ENCODE results near the gene NRF1.
"Not testable (repeated sequence)": the region's sequence is repeated elsewhere in the genome, so short reads cannot be mapped to it uniquely, and the experiment has no call there.

The NRF1 gene

GRCh38 chr7:129652914-129653313, 41.4 kb downstream of the NRF1 start:
- peaks cover 8% of the 10 kb centered on the region for H3K36me3 ChIP-seq (ENCODE audit: insufficient read depth, low read length)
- H3K27ac ChIP-seq (ENCODE audit: low read depth, low read length), result no peak overlapping the region
- H3K9me3 ChIP-seq (ENCODE audit: low read length), result no peaks in the 10 kb centered on the region
- H3K27me3 ChIP-seq (ENCODE audit: control insufficient read depth in 1 of 2, insufficient read depth in 2 of 2, low read length in 2 of 2), result no peaks in the 10 kb centered on the region
- no peak overlapping the region for H3K9ac ChIP-seq (ENCODE audit: low read length)
- H3K4me3 ChIP-seq (ENCODE audit: low read depth in 1 of 2, low read length in 2 of 2), result no peak overlapping the region
- H3K4me1 ChIP-seq (ENCODE audit: insufficient read depth, low read length), result no peaks in the 10 kb centered on the region

- Histone ChIP-seq H3K9me3 (ENCODE audit: low read length) (no peaks in the 10 kb centered on the region), H3K4me3 (ENCODE audit: low read depth in 1 of 2, low read length in 2 of 2) (no peak overlapping the region), H3K27ac (ENCODE audit: low read depth, low read length) (no peak overlapping the region), H3K27me3 (ENCODE audit: control insufficient read depth in 1 of 2, insufficient read depth in 2 of 2, low read length in 2 of 2) (no peaks in the 10 kb centered on the region), H3K36me3 (ENCODE audit: insufficient read depth, low read length) (peaks cover 14% of the 10 kb centered on the region), H3K9ac (ENCODE audit: low read length) (no peak overlapping the region), H3K4me1 (ENCODE audit: insufficient read depth, low read length) (no peaks in the 10 kb centered on the region)
Measured at GRCh38 chr7:129655811-129656210, 44.3 kb downstream of the NRF1 start.

GRCh38 chr7:129657363-129657762, 45.8 kb downstream of the NRF1 start:
- H3K27ac ChIP-seq (ENCODE audit: low read depth, low read length), result no peak overlapping the region
- H3K9me3 ChIP-seq (ENCODE audit: low read length), result no peaks in the 10 kb centered on the region
- no peak overlapping the region for H3K4me3 ChIP-seq (ENCODE audit: low read depth in 1 of 2, low read length in 2 of 2)
- no peak overlapping the region for H3K9ac ChIP-seq (ENCODE audit: low read length)
- peaks cover 14% of the 10 kb centered on the region for H3K36me3 ChIP-seq (ENCODE audit: insufficient read depth, low read length)
- no peaks in the 10 kb centered on the region for H3K4me1 ChIP-seq (ENCODE audit: insufficient read depth, low read length)
- no peaks in the 10 kb centered on the region for H3K27me3 ChIP-seq (ENCODE audit: control insufficient read depth in 1 of 2, insufficient read depth in 2 of 2, low read length in 2 of 2)

GRCh38 chr7:129659907-129660306, 48.4 kb downstream of the NRF1 start:
- H3K36me3 ChIP-seq (ENCODE audit: insufficient read depth, low read length), result peaks cover 14% of the 10 kb centered on the region
- H3K27ac ChIP-seq (ENCODE audit: low read depth, low read length); H3K4me3 ChIP-seq (ENCODE audit: low read depth in 1 of 2, low read length in 2 of 2); H3K9me3 ChIP-seq (ENCODE audit: low read length); H3K9ac ChIP-seq (ENCODE audit: low read length); H3K4me1 ChIP-seq (ENCODE audit: insufficient read depth, low read length); H3K27me3 ChIP-seq (ENCODE audit: control insufficient read depth in 1 of 2, insufficient read depth in 2 of 2, low read length in 2 of 2): not testable (repeated sequence)

- Histone ChIP-seq H3K36me3 (ENCODE audit: insufficient read depth, low read length) (peaks cover 14% of the 10 kb centered on the region), H3K9me3 (ENCODE audit: low read length) (no peaks in the 10 kb centered on the region), H3K4me1 (ENCODE audit: insufficient read depth, low read length) (no peaks in the 10 kb centered on the region), H3K9ac (ENCODE audit: low read length) (no peak overlapping the region), H3K27me3 (ENCODE audit: control insufficient read depth in 1 of 2, insufficient read depth in 2 of 2, low read length in 2 of 2) (no peaks in the 10 kb centered on the region), H3K4me3 (ENCODE audit: low read depth in 1 of 2, low read length in 2 of 2) (no peak overlapping the region), H3K27ac (ENCODE audit: low read depth, low read length) (no peak overlapping the region)
Measured at GRCh38 chr7:129661645-129662182, 50.2 kb downstream of the NRF1 start.

- H3K27ac ChIP-seq (ENCODE audit: low read depth, low read length); H3K27me3 ChIP-seq (ENCODE audit: control insufficient read depth in 1 of 2, insufficient read depth in 2 of 2, low read length in 2 of 2); H3K4me3 ChIP-seq (ENCODE audit: low read depth in 1 of 2, low read length in 2 of 2); H3K9me3 ChIP-seq (ENCODE audit: low read length); H3K36me3 ChIP-seq (ENCODE audit: insufficient read depth, low read length); H3K9ac ChIP-seq (ENCODE audit: low read length); H3K4me1 ChIP-seq (ENCODE audit: insufficient read depth, low read length): not testable (repeated sequence)
Measured at GRCh38 chr7:129663240-129663639, 51.7 kb downstream of the NRF1 start.

GRCh38 chr7:129664029-129665012, 52.8 kb downstream of the NRF1 start:
- Histone ChIP-seq H3K4me3 (ENCODE audit: low read depth in 1 of 2, low read length in 2 of 2) (no peak overlapping the region), H3K4me1 (ENCODE audit: insufficient read depth, low read length) (no peaks in the 10 kb centered on the region), H3K36me3 (ENCODE audit: insufficient read depth, low read length) (peaks cover 6% of the 10 kb centered on the region), H3K9me3 (ENCODE audit: low read length) (no peaks in the 10 kb centered on the region), H3K27me3 (ENCODE audit: control insufficient read depth in 1 of 2, insufficient read depth in 2 of 2, low read length in 2 of 2) (no peaks in the 10 kb centered on the region), H3K9ac (ENCODE audit: low read length) (no peak overlapping the region), H3K27ac (ENCODE audit: low read depth, low read length) (no peak overlapping the region)

GRCh38 chr7:129665013-129665401, 53.5 kb downstream of the NRF1 start:
- H3K4me3 ChIP-seq (ENCODE audit: low read depth in 1 of 2, low read length in 2 of 2), result no peak overlapping the region
- H3K4me1 ChIP-seq (ENCODE audit: insufficient read depth, low read length), result no peaks in the 10 kb centered on the region
- H3K27ac ChIP-seq (ENCODE audit: low read depth, low read length), result no peak overlapping the region
- no peaks in the 10 kb centered on the region for H3K9me3 ChIP-seq (ENCODE audit: low read length)
- no peaks in the 10 kb centered on the region for H3K36me3 ChIP-seq (ENCODE audit: insufficient read depth, low read length)
- no peak overlapping the region for H3K9ac ChIP-seq (ENCODE audit: low read length)
- H3K27me3 ChIP-seq (ENCODE audit: control insufficient read depth in 1 of 2, insufficient read depth in 2 of 2, low read length in 2 of 2), result no peaks in the 10 kb centered on the region

GRCh38 chr7:129667116-129667515, 55.6 kb downstream of the NRF1 start:
- H3K36me3 ChIP-seq (ENCODE audit: insufficient read depth, low read length), result peaks cover 4% of the 10 kb centered on the region
- H3K9me3 ChIP-seq (ENCODE audit: low read length), result no peaks in the 10 kb centered on the region
- no peak overlapping the region for H3K27ac ChIP-seq (ENCODE audit: low read depth, low read length)
- no peaks in the 10 kb centered on the region for H3K27me3 ChIP-seq (ENCODE audit: control insufficient read depth in 1 of 2, insufficient read depth in 2 of 2, low read length in 2 of 2)
- no peaks in the 10 kb centered on the region for H3K4me1 ChIP-seq (ENCODE audit: insufficient read depth, low read length)
- H3K4me3 ChIP-seq (ENCODE audit: low read depth in 1 of 2, low read length in 2 of 2), result no peak overlapping the region
- H3K9ac ChIP-seq (ENCODE audit: low read length), result no peak overlapping the region

- H3K4me3 ChIP-seq (ENCODE audit: low read depth in 1 of 2, low read length in 2 of 2), result no peak overlapping the region
- peaks cover 9% of the 10 kb centered on the region for H3K36me3 ChIP-seq (ENCODE audit: insufficient read depth, low read length)
- no peaks in the 10 kb centered on the region for H3K9me3 ChIP-seq (ENCODE audit: low read length)
- no peak overlapping the region for H3K27ac ChIP-seq (ENCODE audit: low read depth, low read length)
- no peaks in the 10 kb centered on the region for H3K4me1 ChIP-seq (ENCODE audit: insufficient read depth, low read length)
- no peak overlapping the region for H3K9ac ChIP-seq (ENCODE audit: low read length)
- no peaks in the 10 kb centered on the region for H3K27me3 ChIP-seq (ENCODE audit: control insufficient read depth in 1 of 2, insufficient read depth in 2 of 2, low read length in 2 of 2)
Measured at GRCh38 chr7:129667551-129667950, 56.0 kb downstream of the NRF1 start.

GRCh38 chr7:129669901-129670300, 58.4 kb downstream of the NRF1 start:
- no peaks in the 10 kb centered on the region for H3K27me3 ChIP-seq (ENCODE audit: control insufficient read depth in 1 of 2, insufficient read depth in 2 of 2, low read length in 2 of 2)
- H3K27ac ChIP-seq (ENCODE audit: low read depth, low read length), result no peak overlapping the region
- peaks cover 18% of the 10 kb centered on the region for H3K36me3 ChIP-seq (ENCODE audit: insufficient read depth, low read length)
- no peak overlapping the region for H3K4me3 ChIP-seq (ENCODE audit: low read depth in 1 of 2, low read length in 2 of 2)
- no peaks in the 10 kb centered on the region for H3K9me3 ChIP-seq (ENCODE audit: low read length)
- H3K4me1 ChIP-seq (ENCODE audit: insufficient read depth, low read length), result no peaks in the 10 kb centered on the region
- no peak overlapping the region for H3K9ac ChIP-seq (ENCODE audit: low read length)

- Histone ChIP-seq H3K4me3 (ENCODE audit: low read depth in 1 of 2, low read length in 2 of 2) (no peak overlapping the region), H3K9me3 (ENCODE audit: low read length) (peaks cover 6% of the 10 kb centered on the region), H3K9ac (ENCODE audit: low read length) (no peak overlapping the region), H3K27ac (ENCODE audit: low read depth, low read length) (no peak overlapping the region), H3K36me3 (ENCODE audit: insufficient read depth, low read length) (peaks cover 24% of the 10 kb centered on the region), H3K27me3 (ENCODE audit: control insufficient read depth in 1 of 2, insufficient read depth in 2 of 2, low read length in 2 of 2) (no peaks in the 10 kb centered on the region), H3K4me1 (ENCODE audit: insufficient read depth, low read length) (no peaks in the 10 kb centered on the region)
Measured at GRCh38 chr7:129670656-129671055, 59.1 kb downstream of the NRF1 start.

Measured in muscle layer of colon (tissue), 2 donors.